Erythroblast (primary cell): ENCODE measurements around the gene RBM48.

Experiments
- GATA1 ChIP-seq: IDR thresholded peaks from 2 replicates; pipeline ENCODE4 v1.6.1; 2011; ENCODE audit warnings: low read depth, mild to moderate bottlenecking, control low read depth, low read length, moderate library complexity
- POLR2A ChIP-seq: IDR thresholded peaks from 2 replicates; pipeline ENCODE4 v1.6.1; 2011; ENCODE audit warnings: mild to moderate bottlenecking, low read length

- no peak for TF ChIP-seq POLR2A
- TF ChIP-seq GATA1, result no peak
Observed at GRCh38 chr7:92489634-92490033, 39.0 kb upstream of the RBM48 start.
